T-helper 1 cell treated with Interleukin-12 subunit alpha and Interleukin-12 subunit beta and Interleukin-4 antibody, amounts not matched to agents 30 ng/mL and 1 ng/mL, for 36 hours (primary cell): ENCODE data around the gene MAFF. TPM values are rescaled to one million over a fixed set of nuclear protein-coding genes. Genes with fewer than 3 reads are reported as not detected.

Experiments used
- intact Hi-C: fragments of 100-400 bp; cut with micrococcal nuclease; formaldehyde crosslinking; loops from one replicate; pipeline ENCODE4 v1.15.1; 2024
- total RNA-seq: library from RNA; stranded (reverse); gene quantifications from 2 replicates; pipeline ENCODE4 v1.2.3, GENCODE V29; 2022

The MAFF gene
- total RNA-seq, 1 donor from 2014 or later = 5.2 TPM

DNA sequence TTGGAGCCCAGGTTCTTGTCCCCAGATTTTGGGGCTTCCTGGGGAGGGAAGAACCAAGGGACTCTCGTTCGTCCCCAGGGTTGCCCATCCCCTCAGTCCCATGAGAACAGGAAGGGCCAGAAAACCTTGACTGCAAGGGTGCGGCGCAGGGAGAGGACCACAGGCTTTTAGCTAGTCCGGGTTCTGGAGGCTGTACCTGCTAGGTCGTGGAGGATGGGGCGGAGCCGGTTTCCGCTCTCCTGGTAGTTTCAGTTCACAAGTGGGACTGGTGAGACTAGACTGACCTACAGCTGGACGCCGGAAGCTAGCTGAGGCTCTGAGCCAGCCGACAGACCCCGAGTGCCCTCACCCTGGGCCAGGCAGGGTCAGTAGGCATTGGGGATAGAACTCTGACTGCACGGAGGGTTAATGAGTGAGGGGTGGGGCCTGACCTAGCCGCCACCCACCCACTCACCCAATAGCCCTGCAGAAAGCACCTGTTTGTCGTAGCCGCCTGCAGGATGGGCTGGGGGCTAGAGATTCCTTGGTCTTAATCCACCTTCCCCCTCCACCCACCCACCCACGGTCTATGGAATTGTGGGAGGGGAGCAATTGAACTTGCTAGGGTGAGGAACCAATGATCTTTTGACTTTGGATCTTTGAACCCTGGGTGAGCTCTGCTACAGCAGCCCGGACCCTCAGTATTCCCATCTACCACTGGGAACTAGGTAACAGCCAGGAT lies 1.5 kb downstream of the MAFF start:
- intact Hi-C loops = loop anchor here (1.0 to 5.0 kb wide), 6 partner anchors 11 to 596 kb away; partner anchors contain the start of genes BAIAP2L2, C22orf23, CSNK1E and DDX17

- intact Hi-C loops = loop anchor here (1.0 to 5.0 kb wide), 6 partner anchors 10 to 597 kb away; partner anchors contain the start of genes BAIAP2L2, C22orf23, CSNK1E and DDX17
These were observed 2.2 kb downstream of the MAFF start for GRCh38 chr22:38203855-38204514.

- intact Hi-C loops = loop anchor here (5.0 kb wide), 5 partner anchors 92 to 597 kb away; partner anchors contain the start of genes BAIAP2L2, C22orf23, CSNK1E and DDX17
These were observed 3.0 kb downstream of the MAFF start for GRCh38 chr22:38204784-38205183.

GRCh38 chr22:38205261-38206128 lies 3.7 kb downstream of the MAFF start:
- intact Hi-C loops = no loop called here

GRCh38 chr22:38207898-38208432 lies 6.2 kb downstream of the MAFF start:
- intact Hi-C loops = no loop called here

- intact Hi-C loops = no loop called here
These were observed 6.8 kb downstream of the MAFF start for GRCh38 chr22:38208551-38208968.

GRCh38 chr22:38211556-38211955 lies 9.8 kb downstream of the MAFF start:
- intact Hi-C loops = no loop called here

DNA sequence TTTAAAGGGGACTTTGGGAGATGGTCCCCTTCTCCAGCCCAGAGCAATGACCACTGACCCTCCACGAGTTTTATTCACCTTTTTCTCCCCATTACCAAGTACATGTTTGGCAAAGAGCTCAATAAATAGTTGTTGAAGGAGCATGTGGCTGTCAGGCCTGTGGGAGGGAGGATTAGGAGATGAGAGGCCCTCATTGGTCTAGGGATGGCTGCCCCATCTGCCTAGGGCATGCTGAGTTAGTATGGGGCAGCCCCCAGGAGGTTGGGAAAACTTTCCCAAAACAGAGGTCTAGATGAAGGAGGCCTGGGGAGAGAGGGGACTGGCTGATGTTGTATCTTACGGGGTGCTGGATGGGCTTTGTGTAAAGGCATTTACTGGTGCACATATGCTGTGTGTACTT lies 10.6 kb downstream of the MAFF start:
- intact Hi-C loops = no loop called here

DNA sequence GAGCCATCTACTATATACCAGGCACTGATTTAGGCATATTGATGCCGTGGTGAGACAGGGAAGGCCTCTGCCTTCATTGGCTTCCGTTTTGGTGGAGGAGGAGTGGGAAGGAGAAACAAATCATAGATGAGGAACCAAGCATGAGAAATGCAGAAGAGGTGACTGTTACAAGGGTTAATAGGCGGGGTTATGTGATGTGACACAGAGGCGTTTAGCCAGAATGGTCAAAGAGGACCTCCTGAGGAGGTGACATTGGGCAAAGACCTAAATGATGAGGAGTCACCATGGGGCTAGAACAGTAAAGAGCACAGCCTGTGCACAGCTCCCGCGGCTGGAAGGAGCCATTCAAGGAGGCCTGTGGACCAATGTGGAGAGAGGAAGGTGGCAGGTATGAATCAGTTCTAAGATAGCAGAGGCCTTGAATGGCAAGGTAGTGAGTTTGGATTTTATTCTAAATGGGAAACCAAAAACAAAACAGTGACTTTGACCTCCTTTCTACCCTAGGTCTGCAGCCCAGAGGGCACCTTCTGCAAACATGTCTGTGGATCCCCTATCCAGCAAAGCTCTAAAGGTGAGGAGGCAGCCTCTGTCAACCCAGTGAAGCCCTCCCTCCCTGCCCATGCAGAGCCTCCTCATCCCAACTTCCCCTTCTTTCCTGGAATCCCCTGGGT lies 11.7 kb downstream of the MAFF start:
- intact Hi-C loops = no loop called here

- intact Hi-C loops = loop anchor here (1.0 kb wide), 2 partner anchors 11 to 33 kb away; partner anchors contain the start of gene PLA2G6
These were observed 12.2 kb downstream of the MAFF start for GRCh38 chr22:38213990-38214301.

GRCh38 chr22:38214302-38215056 lies 12.7 kb downstream of the MAFF start:
- intact Hi-C loops = loop anchor here (1.0 kb wide), 2 partner anchors 11 to 33 kb away; partner anchors contain the start of gene PLA2G6

DNA sequence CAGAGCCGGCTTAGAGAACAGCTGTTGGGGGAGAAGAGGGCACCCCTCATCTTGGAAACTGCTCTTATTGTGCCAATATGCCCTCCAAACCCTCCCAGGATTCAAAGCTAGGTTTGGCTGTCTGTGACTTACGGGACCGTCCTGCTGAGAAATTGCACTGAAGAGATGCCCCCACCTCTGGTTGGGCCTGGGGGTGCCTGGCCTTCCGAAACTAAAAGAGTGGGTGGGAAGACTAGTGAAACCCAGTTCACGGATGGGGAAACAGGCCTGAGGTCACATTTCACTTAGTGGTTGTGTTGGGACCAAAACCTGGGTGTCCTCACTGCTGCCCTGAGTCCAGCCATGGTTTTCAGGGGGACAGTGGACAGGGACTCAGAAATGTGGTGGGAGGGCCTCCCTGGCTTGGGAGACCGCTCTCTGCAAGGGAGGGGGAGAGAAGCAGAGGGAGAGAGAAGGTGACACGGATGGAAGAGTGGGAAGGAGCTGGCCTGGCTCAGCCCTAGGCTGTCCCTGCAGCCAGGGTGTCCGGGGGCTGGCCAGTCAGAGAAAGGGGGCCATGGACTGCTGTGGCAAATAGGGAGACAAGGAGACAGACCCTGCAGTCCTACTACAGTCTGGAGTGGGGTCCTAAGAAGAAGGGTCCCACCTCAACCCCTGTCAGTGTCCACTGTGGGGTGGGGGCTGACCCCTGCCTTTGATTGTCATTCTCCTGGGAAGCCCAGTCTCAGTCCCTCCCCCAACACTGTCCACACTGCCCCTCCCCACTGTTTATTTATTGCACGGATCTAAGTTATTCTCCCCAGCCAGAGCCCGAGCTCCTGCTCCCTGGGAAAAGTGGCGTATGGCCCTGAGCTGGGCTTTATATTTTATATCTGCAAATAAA lies 13.6 kb downstream of the MAFF start:
- intact Hi-C loops = no loop called here

GRCh38 chr22:38218661-38219622 lies 17.1 kb downstream of the MAFF start:
- intact Hi-C loops = no loop called here

- intact Hi-C loops = no loop called here
These were observed 17.8 kb downstream of the MAFF start for GRCh38 chr22:38219632-38220031.

- intact Hi-C loops = no loop called here
These were observed 18.4 kb downstream of the MAFF start for GRCh38 chr22:38220163-38220562.

GRCh38 chr22:38220653-38221386 lies 19.0 kb downstream of the MAFF start:
- intact Hi-C loops = no loop called here

DNA sequence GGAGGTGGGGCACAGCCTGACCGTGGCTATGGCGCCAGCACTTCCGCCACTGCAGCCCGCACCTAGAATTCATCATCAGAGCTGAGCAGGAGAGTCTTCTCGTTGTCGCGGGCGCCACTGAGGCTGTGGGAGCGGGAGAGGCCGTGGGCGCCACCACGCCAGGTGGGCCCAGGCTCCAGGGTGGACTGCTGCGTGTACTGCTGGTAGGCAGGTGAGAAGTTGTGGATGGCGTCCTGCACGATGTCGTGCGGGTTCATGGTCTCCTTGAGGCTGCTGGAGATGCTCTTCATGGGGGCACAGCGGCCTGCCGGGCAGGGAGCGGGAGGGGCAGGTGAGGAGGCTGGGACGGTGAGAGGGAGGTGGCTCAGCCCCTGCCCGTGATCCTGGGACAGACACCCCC lies 19.6 kb downstream of the MAFF start:
- intact Hi-C loops = no loop called here
